NCI-H2196 (cell line): ENCODE measurements around the gene ABCB4.
"Not testable (repeated sequence)": the region's sequence is repeated elsewhere in the genome, so short reads cannot be mapped to it uniquely, and the experiment has no call there.

Experiments used
- DNase-seq: peaks from one replicate; lab custom pipeline; 2025; ENCODE audit not compliant: unreplicated experiment; lab: John Stamatoyannopoulos, UW

ABCB4 gene

GRCh38 chr7:87479951-87480350, 4.5 kb upstream of the ABCB4 start:
- DNase-seq: no peak

DNA sequence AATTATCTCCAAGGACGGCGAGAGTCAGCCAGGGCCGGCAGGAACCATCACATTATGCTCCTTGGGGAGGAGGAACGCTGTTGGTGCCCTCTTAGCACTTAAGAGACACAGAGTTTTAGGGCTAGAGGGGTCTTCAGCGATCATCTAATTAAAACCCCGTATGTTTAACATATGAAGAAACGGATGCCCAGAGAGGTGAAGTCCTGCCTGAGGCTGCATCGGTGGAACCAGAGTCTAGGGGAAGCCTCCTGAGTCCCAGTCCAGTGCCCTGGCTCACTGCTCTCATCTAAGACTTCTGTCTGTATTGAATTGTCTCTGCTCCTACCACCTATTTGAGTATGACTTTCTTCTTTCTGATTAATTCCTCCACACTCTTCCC, 688 bp upstream of the ABCB4 start:
- DNase-seq: no peak

GRCh38 chr7:87474533-87475358, 734 bp downstream of the ABCB4 start:
- no peak for DNase-seq

DNA sequence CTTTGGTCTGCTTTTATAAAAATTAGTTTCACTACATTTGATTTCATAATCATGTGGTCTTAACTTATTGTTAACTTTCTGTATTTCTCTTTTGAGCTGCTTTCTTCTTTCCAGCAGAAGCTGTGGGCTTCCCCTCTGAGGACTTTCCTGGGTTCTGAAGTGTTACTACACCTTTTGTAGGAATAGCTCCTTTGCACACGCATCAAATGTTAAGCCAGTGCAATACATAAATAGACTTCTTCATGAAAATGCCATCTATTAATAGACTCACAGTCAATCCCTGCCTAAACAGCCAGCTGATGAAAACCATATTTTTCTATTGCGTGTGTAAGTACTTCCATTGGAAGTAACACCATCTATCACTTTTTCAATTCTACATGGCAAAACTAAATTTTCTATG, 1.5 kb downstream of the ABCB4 start:
- no peak for DNase-seq

GRCh38 chr7:87473192-87473591, 2.3 kb downstream of the ABCB4 start:
- no peak for DNase-seq

DNA sequence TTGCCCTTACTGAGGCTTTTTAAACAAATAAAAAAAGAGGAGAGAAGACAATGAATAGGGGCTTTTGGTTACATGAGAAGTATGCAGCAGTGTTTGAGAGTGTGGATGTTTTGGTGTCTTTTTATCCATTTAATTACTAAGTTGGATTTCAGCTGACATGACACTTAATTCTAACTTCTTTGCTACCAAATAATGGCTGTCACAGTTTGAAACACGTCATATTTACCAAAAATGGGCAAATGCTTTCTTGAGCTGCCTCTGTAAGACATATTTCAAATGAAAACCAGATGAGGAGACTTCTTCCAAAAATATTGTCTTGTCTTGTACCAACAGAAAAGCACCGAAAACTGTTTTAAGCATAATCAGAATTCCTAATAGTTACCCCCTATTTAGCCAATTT, 4.0 kb downstream of the ABCB4 start:
- no peak for DNase-seq

DNA sequence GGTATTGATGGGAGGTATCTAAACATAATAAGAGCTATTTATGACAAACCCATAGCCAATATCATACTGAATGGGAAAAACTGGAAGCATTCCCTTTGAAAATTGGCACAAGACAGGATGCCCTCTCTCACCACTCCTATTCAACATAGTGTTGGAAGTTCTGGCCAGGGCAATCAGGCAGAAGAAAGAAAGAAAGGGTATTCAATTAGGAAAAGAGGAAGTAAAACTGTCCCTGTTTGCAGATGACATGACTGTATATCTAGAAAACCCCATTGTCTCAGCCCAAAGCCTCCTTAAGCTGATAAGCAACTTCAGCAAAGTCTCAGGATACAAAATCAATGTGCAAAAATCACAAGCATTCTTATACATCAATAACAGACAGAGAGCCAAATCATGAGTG, 6.3 kb downstream of the ABCB4 start:
- not testable (repeated sequence) for DNase-seq

- not testable (repeated sequence) for DNase-seq
Observed at GRCh38 chr7:87465534-87465880, 10.0 kb downstream of the ABCB4 start.

DNA sequence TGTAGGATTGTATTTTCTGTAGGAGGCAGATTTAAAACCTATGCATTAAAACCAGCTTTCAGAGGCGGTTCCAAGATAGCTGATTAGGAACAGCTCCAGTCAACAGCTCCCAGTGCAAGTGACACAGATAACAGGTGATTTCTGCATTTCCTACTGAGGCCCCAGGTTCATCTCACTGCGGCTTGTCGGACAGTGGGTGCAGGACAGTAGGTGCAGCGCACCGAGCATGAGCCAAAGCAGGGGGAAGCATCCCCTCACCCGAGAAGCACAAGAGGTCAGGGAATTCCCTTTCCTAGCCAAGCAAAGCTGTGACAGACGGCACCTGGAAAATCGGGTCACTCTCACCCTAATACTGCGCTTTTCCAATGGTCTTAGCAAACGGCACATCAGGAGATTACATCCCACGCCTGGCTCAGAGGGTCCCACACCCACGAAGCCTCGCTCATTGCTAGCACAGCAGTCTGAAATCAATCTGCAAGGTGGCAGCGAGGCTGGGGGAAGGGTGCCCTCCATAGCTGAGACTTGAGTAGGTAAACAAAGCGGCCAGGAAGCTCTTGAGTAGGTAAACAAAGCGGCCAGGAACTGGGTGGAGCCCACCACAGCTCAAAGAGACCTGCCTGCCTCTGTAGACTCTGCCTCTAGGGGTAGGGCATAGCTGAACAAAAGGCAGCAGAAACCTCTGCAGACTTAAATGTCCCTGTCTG, 10.5 kb downstream of the ABCB4 start:
- not testable (repeated sequence) for DNase-seq

DNA sequence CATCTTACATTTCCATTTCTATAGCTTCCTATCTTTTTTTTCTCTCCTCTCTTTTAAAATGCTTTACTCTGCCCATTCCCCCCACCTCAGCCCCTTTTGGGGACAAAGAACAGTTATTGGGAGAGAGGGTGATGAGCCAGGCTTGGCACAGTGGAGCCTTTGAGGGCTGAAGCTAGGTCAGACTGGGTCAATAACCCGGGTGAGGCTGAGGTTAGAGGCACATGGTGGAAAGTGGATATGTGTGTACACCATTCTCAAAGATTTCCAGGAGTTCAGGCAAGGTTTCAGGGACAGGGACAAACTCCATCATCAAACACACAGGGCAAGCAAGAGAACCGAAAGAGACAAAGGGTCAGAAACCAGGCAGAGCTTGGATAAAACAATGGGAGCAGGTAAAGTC, 11.5 kb downstream of the ABCB4 start:
- DNase-seq: no peak

DNA sequence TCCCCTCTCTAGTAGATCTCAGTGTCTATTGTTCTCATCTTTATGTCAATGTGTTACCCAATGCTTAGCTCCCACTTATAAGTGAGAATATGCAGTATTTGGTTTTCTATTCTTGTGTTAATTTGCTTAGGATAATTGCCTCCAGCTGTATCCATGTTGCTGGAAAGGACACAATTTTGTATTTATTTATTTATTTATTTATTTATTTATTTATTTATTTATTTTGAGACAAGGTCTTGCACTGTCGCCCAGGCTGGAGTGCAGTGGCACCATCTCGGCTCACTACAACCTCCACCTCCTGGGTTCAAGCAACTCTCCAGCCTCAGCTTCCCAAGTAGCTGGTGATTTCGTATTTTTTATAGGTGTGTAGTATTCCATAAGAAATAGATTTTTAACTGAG, 15.0 kb downstream of the ABCB4 start:
- DNase-seq: not testable (repeated sequence)

DNA sequence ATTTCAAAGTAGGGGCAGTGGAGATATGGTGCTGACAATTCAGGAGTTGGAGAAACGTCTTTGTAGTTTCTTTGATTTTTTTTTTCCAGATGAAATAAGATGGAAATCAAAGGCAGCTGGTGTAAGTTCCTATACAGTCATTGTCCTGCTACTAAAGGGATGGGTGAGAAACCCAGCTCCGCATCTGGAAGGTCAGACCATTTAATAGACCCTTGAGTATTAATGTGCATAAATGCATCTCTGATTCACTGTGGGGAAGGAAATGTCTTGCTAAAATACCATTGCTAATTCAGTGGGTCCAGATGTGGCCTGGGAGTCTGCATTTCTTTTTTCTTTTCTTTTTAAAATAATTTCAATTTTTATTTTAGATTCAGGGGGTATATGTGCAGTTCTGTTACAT, 15.5 kb downstream of the ABCB4 start:
- no peak for DNase-seq

GRCh38 chr7:87458148-87458547, 17.3 kb downstream of the ABCB4 start:
- DNase-seq: no peak

DNA sequence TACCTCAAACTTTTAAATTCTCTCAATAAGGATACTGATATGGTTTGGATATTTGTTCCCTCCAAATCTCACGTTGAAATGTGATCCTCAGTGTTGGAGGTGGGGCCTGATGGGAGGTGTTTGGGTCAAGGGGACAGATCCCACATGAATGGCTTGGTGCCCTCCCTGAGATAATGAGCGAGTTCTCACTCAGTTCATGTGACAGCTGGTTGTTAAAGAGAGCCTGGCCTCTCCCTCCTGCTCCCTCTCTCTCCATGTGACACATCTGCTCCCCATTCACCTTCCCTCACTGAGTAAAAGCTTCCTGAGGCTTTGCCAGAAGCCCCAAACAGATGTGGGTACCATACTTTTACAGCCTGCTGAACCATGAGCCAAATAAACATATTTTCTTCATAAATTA, 19.2 kb downstream of the ABCB4 start:
- no peak for DNase-seq

DNA sequence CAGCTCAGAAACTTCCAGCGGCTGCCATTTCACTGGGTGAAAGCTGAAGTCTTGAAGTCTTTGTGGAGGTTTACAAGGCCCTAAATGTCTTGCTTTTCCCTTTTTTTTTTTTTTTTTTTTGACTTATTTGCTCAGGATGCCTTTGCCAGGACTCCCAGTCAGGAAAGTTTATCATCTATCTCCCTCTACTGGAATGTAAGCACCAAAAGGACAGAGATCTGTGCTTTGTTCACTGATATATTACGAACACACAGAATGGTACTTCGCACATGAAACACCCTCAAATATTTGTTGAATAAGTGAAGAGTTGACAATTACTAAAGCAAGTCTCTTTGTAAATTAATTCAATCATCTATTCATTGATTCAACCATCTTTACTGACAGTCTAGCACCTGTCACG, 23.2 kb downstream of the ABCB4 start:
- no peak for DNase-seq

DNA sequence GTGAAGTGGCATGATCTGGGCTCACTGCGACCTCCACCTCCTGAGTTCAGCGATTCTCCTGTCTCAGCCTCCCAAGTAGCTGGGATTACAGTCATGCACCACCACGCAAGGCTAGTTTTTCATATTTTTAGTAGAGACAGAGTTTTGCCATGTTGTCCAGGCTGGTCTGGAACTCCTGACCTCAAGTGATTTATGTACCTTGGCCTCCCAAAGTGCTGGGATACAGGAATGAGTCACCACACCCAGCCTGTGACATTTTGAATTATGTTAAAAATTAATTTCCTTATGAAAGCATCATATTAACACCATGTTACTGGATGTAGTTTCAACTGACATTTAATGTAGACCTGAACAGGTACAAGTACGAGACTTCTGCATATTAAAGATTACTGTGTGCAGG, 24.3 kb downstream of the ABCB4 start:
- no peak for DNase-seq

DNA sequence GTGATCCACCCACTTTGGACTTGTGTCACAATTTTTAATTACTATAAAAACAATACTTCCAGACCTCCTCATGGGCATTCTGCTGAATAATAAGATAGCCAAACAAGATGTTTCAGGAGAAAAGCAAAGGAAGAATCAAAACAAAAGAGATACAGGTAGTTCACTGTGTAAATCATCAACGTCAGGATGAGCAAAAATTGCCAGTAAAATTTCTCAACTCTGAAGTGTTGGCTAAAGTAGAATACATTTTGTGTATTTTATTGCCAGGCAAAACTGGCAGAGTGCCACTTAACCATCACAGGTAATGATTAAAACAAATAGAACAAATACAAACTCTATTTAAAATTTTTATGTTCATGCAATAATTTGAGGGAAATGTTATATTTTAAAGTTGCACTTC, 24.8 kb downstream of the ABCB4 start:
- DNase-seq: no peak

GRCh38 chr7:87448388-87448787, 27.1 kb downstream of the ABCB4 start:
- no peak for DNase-seq

- no peak for DNase-seq
Observed at GRCh38 chr7:87447116-87447635, 28.3 kb downstream of the ABCB4 start.

GRCh38 chr7:87445897-87446296, 29.6 kb downstream of the ABCB4 start:
- DNase-seq: no peak

DNA sequence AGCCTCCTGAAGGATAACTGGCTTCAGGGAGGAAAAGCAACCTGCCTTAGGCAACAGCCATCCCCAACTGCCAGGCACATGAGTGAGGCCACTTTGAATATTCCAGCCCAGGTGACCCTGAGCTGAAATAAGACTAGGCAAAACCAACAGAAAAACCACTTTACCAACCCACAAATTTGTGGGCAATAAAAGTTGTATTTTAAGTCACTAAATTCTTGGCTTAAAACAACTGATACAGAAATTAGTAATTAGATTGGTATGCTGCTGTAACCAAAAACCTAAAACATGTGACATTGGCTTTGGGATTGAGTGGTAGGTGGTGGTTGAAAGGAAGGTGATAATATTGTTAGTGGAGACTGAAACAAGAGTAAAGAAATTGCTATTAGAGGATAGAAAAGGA, 39.9 kb downstream of the ABCB4 start:
- DNase-seq: no peak

- no peak for DNase-seq
Observed at GRCh38 chr7:87432536-87432935, 42.9 kb downstream of the ABCB4 start.

GRCh38 chr7:87427288-87427687, 48.2 kb downstream of the ABCB4 start:
- DNase-seq: no peak
